Ammon's horn (tissue), 1 donor: ENCODE measurements around the gene CDC37.
"Not testable (repeated sequence)": the region's sequence is repeated elsewhere in the genome, so short reads cannot be mapped to it uniquely, and the experiment has no call there.

ENCODE experiments used
- DNase-seq: peaks from one replicate; pipeline ENCODE4 v3.0.0-alpha.2; 2016; ENCODE audit warnings: low spot score

CDC37 gene

DNA sequence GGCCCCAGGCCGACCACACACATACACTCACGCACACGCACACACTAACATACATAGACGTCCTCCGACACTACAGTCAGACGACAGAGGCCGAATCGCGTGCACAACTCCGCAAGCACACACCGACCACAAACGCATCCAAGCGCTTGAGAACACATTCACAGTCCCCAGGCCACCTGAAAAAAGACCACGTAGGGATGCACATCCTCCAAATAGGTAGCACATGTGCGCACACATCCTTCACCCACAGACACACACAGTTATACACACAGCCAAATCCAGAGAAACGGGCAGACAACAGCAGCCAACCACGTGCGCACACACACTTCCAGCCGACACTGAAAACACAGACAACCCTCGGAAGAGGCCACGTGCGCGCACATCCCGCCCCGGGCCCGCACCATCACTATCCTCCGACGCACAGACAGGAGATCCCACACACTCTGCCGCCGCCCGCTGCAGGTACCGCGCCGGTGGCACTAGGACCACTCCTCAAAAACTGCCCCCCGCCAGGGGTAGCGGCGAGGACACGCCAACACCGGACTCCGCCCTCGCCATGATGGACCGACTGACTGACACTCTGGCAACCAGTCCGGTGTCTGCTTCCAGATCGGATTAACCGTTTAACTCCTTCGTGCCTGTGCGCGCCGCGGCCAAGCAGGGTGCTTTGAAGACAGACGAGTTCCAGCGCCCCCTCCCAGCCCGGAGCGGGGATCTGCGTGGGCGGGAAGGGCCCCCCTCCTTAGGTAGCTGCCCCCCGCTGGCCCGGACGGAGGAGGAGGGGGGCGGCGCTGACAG is 16.5 kb upstream of the CDC37 start:
- DNase-seq = peak; percentile 60

DNA sequence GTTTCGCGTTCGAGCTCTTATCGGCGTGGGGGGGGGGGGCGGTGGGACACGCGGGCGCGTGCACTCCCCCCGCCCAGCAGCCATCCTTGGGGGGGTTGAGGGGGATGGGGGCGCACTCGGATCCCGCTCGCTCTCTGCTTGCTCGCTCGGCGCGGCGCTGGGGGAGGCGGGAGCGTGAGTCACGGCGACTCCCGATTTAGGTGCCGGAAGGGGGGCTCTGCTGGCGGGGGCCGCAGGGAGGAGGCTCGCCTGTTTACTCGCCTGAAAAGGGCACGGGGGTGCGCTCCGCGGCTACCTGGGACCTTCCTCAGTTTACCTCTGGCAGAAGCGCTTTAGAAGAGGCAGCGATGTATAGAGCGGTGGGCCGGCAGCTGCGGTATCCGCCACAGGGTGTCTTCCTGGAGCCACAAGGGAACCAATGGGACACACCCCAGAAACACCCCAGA is 15.9 kb upstream of the CDC37 start:
- DNase-seq = peak; percentile 11

DNA sequence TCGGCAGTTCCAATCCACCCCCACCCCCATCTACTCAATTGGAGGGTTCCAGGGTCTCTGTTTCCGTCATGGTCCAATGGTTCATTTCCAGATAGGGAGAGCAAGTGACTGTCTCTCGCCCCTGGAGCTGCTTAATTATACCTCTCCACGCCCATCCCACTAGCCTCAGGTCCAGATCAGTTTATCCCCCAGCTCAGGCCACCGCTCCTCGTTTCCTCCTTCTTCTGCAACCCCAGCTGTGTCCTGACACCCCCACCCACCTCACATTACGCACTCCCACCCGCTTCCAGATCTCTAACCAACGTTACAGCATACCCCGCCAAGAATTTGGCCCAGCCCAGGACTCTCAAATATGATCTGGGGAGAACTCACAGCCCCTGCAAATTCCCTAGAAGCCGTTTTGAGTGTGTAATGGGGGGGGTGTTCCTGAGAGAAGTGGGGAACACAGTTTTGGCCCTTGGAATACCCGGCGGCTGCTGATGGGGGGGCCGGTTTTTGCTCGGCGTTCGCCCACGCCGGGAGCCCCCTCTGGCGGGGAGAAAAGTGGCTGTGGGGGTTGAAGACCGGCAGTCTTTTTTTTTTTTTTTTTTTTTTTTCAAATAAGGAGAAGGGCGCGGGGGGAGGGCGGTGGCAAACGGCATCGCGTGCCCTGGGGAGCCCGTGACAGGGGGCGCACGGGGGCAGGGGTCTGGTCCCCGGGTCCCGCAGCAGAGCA is 15.3 kb upstream of the CDC37 start:
- peak; percentile 1 for DNase-seq

DNA sequence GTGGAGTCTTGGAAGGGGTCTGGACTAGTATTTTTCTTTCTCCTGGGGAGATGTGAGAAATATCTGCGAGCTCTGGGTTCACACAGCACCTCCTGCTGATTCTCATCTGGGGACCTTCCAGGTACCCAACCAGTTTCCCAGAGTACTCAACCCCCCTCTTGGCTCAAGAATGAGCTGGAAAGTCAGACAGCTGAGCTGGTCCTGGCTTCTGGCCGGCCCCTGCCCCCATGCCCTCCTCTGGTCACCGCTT is 14.8 kb upstream of the CDC37 start:
- no peak for DNase-seq

DNA sequence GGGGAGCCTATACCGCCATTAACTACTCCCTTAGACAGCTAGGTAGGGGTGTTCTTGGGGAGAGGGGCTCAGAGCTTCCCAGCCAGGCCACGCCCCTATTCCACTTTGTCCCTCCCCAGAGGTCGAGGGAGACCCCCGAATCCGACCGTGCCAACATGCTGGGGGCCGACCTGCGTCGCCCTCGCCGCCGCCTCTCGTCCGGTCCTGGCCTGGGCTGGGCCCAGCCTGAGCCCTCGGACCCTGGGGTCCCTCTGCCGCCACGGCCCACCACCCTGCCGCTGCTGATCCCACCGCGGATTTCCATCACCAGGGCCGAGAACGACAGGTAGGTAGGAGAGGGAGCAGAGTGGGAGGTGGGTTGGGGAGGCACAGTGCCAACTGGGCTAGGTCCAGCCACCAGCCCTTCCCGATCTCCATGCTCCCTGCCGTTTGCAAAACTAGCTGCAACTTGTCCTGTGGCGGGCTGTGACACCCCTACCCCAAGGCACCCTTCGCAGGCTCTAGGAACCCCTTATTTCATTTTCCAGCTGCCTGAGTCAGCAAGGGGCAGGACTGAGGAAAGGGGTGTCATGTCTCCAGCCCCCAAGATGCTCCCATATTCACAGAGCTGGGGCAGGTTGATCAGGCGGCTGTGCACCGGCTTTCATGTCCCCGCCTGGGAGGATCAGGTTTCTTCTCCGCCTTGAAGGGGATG is 14.3 kb upstream of the CDC37 start:
- DNase-seq = peak; percentile 2

DNA sequence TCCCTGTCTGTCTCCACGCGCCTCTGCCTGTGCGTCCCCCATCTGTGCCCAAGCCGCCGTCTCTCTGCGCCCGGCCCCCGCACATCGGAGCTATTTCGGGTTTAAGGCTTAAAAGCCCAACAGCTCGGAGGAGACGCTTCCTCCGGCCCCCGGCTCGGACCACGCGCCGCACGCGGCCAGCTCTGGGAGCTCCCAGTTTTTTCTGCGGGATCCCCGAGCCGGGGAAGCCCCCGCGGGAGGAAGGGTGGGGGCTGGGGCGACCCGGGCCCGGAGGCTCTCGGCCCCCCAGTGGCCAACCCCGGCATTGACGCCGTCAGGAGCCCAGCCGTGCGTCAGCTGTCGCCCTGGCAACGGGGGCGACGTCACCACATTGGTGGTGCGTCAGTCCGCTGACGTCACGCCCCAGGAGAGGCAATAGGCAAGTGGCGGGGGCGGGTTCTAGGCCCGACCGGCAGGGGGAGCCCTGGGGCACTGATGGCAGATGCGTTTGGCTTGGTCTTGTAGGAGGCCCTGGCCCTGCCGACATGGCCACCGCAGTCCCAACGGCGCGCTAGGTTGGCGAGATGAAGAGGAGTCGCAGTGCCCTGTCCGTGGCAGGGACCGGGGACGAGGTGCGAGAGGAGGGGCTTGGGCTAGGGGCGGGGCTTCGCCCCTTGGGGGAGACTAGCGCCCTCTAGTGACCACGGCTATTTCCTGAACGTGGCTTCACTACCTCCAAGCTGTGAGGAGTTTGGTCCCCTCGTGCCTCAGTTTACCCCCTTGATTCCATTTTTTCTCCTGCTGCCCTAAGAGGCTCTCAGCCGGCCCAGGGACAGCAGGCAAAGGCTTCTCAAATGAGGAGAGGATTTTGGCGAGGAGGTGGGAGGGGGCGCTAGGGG is 13.3 kb upstream of the CDC37 start:
- DNase-seq = peak; percentile 76

DNA sequence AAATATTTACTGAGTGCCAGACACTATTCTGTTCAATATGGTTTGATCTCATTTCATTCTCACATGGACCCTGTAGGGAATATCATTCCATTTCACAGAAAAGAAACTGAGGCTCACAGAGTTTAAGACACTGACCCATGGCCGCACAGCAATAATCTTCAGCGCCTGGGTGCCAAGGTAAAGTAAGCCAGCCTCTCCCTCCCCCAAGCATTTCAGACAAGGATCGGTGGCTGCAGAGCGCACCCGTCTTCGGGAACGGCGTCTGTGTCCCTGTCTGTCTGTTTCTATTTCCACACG is 12.7 kb upstream of the CDC37 start:
- DNase-seq = no peak

DNA sequence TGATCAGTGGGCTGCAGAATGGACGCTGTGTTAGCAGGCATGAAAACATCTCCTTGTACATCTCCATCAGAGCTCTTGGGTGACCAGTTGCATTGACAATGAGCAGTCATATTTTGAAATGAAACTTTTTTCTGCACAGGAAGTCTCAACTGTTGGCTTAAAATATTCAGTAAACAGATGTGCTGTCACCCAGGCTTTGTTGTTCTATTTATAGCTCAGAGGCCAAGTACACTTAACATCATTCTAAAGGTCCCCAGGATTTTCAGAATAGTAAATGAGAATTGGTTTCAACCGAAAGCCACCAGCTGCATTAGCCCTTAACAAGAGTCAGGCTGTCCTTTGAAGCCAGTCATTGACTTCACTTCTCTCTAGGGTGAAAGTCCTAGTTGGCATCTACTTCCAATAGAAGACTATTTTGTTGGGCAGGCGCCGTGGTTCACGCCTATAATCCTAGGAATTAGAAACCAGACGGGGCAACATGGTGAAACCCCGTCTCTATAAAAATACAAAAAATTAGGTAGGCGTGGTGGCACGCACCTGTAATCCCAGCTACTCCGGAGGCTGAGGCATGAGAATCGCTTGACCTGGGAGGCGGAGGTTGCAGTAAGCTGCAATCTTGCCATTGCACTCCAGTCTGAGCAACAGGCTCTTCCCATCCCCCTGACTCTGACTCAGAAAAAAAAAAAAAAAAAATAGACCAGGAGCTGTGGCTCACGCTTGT is 9.1 kb upstream of the CDC37 start:
- DNase-seq = no peak

DNA sequence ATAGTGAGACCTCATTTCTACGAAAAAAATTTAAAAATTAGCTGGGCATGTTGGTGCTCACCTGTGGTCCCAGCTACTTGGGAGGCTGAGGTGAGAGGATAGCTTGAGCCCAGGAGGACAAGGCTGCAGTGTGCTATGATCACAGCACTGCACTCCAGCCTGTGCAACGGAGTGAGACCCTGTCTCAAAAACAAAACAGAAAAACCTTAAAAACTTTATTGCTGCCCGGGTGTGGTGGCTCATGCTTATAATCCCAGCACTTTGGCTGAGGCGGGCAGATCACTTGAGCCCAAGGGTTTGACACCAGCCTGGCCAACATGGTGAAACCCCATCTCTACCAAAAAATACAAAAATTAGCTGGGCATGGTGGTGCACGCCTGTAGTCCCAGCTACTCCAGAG is 7.9 kb upstream of the CDC37 start:
- DNase-seq = not testable (repeated sequence)

DNA sequence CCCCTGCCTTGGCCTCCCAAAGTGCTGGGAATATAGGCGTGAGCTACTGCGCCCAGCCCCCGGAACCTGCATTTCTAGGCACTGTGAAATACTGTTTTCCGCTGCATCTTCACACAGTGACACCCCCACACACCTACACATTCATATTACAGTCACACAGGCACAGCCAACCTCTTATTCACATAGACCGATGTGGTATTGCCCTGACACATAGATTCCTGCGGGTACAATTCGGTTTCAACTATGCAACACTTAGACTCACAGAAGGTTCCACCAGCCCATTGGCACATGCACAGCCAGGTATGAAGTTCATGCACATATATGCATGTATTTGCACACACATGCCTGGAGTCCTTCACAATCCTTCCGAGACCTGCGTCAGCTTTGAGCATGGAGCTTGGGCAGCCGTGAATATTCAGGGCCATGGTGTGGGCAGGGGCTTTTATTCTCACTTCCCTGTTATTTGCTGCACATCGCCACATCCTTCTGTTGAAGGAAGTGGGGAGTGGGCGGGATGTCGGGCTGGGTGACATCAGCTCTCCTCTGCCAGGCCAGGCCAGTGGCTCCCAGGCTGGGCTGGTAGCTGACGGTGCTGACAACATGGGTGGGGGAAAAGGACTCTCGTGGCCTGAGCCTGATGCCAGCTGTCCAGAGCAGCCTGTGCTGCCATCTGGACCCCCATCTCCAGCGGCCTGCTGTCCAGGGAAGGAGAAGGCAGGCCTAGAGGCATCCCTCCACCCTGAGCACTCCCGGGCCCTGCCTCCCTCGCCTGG is 5.4 kb upstream of the CDC37 start:
- DNase-seq = peak; percentile 78

DNA sequence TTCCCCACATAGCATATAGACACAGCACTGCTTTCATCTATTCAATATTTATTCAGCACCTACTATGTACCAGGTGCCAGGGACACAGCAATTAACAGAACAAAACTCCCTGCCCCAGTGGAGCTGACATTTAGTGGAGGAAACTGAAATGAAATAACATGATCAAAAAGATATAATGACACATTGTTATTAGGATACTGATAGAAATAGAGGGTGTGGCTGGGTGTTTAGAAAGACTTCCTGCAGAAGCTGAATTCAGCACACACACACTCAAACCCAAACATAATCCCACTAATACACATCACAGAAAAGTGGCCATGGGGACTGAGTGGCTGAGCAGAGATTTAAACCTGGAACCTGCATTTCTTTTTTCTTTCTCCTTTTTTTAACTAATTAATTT is 3.8 kb upstream of the CDC37 start:
- no peak for DNase-seq

DNA sequence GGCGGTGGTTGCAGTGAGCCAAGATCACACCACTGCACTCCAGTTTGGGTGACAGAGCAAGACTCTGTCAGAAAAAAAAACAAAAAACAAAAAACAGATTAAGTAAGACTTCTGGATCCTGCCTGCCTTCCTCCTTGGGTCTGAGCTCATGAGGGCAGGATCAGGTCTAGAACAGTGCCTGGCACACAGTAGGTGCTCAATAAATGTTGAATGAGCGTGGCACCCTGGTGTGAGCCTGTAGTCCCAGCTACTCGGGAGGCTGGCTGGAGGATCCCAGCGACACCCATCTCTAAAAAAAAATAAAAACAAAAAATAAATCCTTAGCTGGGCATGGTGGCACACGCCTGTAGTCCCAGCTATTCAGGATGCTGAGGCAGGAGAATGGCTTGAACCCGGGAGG is 2.8 kb upstream of the CDC37 start:
- DNase-seq = no peak

DNA sequence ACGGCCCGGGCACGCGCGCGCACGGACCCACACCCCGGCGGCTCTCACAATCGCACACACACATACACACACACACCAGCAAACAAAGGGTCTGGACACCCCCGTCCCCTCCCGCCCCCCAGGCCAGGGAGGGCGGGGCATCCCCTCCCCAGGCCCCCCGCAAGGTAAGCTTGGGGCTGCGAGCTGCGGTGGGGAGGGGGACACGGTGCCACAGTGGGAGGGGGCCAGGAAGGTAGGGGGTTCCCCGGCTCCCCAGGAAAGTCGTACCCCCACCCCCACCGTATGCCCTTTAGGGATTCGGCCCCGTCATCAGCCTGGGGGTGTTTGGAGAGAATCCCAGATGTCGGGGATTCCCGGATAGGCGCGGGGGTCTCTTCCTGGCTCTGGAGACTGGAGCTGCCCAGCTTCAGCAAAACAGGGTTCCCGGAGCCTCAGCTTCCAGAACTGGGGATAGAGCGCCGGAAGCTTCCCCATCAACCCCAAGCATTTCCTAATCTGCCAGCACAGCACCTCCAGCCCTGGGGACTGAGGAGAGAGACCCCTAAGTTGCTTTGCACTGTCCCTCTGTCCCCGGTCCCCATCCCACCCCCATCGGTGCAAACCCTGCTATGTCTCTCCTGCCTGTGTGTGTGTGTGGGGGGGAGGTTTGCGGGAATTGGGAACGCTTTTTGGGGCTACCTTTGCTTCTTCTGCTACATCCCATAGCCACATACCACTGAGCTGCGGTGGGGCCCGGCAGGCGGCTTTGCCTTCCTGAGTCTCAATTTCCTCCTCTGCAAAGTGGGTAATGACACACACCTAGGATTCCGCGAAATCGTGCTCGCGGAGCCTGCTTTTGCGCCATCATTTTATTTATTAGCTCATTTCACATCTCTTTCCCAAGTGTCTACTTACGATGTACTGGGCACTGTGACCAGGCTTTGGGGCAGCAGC is 1.8 kb upstream of the CDC37 start:
- no peak for DNase-seq

DNA sequence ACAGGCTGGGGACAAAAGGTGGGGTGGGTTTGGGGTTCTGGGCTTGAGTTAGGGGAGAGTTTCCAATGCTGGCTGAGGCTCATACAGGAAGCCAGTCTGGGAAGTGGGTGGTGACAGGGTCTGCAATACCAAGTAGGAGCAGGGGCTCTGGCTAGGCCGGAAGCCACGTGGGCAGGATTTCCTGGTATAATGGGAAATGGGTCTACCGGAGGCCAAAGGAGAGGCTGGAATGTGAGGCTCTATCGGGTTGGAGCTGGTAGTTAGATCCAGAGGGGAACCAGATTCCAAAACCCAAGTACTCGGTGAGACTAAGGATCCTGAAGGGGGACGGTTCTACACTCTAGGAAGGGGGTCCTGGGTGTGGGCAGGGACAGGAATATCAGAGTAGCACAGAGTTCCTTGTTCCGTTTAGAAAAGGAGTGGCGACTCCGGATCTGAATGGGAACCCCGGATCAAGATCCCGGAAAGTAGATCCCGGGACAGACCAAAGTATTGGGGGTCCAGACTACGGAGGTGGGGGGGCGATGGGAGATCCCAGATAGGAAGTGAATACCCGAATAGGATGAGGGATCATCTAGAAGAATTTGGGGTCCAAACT is 802 bp downstream of the CDC37 start:
- DNase-seq = no peak

DNA sequence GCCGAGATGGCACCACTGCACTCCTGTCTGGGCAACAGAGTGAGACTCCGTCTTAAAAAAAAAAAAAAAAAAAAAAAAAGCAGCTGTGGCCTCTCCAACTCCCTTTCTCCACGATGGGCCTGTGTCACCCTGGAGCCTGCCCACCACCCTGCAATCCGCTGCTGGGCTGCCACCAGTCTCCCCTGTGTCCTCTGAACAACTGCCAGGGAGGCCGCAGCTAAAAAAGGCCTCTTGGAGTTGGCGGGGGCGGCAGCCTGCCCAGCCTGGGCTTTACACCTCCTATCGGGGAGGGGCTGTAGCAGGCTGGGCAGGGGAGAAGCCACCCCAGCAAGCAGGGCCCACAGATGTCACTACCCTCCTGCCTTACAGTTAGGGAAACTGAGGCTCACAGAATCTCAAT is 3.5 kb downstream of the CDC37 start:
- no peak for DNase-seq

DNA sequence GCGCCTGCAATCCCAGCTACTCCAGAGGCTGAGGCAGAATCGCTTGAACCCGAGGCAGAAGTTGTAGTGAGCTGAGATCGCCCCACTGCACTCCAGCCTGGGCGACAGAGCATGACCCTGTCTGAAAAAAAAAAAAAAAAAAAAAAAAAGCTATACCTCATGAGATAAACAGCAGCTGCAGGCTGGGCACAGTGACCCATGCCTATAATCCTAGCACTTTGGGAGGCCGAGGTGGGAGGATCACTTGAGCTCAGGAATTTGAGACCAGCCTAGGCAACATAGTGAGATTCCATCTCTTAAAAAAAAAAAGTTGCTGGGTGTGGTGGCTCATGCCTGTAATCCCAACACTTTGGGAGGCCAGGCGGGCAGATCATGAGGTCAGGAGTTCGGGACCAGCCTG is 4.0 kb downstream of the CDC37 start:
- not testable (repeated sequence) for DNase-seq

DNA sequence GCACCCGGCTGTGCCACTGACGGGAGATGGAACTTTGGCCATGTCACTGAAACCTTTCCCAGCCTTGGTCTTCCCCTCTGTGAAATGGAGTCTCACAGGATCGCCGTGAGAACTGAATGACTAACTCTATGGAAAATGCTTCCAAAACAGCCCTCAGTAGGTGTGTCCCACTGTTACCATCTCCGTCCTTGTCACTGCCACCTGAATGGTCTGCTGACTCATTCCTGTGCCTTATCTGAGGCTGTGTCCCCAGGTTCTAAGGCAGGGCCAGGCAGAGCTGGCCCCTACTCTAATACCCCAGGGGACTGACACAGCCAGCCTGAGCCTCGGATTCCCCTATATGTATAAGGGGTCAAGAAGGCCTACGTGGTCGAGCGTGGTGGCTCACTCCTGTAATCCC is 4.5 kb downstream of the CDC37 start:
- DNase-seq = no peak

DNA sequence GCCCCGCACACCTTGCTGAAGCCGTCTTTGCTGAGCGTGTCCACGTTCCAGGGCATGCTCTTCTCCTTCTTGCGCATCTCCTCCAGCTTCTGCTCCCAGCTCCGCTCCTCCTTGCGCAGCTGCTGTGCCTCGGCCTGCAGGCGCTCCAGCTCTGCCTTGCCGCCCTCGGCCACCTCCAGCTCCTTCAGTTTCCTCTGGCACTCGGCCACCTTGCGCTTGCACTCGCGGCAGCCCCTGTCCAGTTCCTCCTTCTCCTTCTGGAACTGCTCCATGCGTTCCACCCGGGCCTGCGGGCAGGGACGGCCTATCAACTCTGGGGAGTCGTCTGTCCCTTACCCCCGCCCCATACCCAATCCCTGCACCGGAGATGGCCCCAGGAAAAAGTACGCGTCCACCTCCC is 7.4 kb downstream of the CDC37 start:
- no peak for DNase-seq

DNA sequence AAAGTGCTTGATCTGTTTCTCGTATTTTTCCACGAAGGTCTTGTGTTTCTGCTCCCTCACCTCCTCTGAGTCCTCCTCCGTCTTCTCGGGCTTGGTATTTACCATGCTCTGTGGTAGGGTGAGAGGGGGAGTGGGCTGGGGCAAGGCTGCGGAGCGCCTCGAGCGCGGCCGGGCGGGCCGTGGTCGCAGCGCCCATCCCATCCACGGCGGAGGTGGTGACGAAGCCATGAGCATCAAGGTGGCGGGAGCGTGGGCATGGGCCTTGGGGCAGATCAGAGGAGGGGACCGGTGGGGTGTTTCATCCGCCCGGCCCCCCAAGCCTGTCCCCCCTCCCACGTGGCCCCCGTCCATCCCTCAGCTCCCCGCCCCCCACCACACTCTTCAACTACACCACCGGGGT is 7.9 kb downstream of the CDC37 start:
- no peak for DNase-seq

DNA sequence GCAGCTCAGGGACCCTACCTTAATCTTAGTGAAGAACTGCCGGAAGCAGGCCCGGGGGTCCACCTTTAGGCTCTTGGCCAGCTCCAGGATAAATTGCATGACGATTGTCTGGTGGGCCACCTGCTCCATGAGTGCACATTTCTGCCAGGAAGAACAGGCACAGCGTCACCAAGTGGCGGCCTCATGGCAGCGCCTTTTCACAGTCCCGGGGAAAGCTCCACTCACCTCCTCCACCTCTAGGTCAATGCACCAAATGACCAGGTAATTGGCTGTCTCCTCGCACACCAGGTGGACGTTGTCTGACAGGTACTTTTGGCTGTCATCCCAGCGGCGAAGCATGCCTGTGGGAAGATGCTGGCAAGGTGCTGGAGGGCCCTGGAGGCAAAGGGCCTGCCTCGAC is 8.3 kb downstream of the CDC37 start:
- DNase-seq = no peak
